IMR-90 (cell line): ENCODE data around the gene NME4.

ENCODE experiments used
- CEBPB ChIP-seq: IDR thresholded peaks from 2 replicates; pipeline ENCODE4 v1.6.1; 2012; ENCODE audit warnings: low read depth, low read length, improper control_type of control experiment
- CHD1 ChIP-seq: IDR thresholded peaks from 2 replicates; pipeline ENCODE4 v1.6.1; 2012; ENCODE audit warnings: low read depth, low read length, improper control_type of control experiment
- CTCF ChIP-seq: conservative IDR thresholded peaks from 2 replicates; pipeline ENCODE4 v1.5.1; 2012; ENCODE audit warnings: mild to moderate bottlenecking, low read depth, low read length, improper control_type of control experiment
- POLR2A ChIP-seq: IDR thresholded peaks from 2 replicates; pipeline ENCODE4 v1.6.1; 2012; ENCODE audit warnings: mild to moderate bottlenecking, low read depth, low read length
- RAD21 ChIP-seq: IDR thresholded peaks from 2 replicates; pipeline ENCODE4 v1.6.1; 2012; ENCODE audit warnings: low read length, improper control_type of control experiment
- RCOR1 ChIP-seq: IDR thresholded peaks from 2 replicates; pipeline ENCODE4 v1.6.1; 2012; ENCODE audit warnings: mild to moderate bottlenecking, low read length, improper control_type of control experiment; ENCODE audit not compliant: insufficient replicate concordance
- RFX5 ChIP-seq: IDR thresholded peaks from 2 replicates; pipeline ENCODE4 v1.8.0; 2012; ENCODE audit warnings: low read depth, mild to moderate bottlenecking, low read length, moderate library complexity
- SMC3 ChIP-seq: fragments of 150-350 bp; IDR thresholded peaks from 2 replicates; pipeline ENCODE4 v1.6.1; 2016; ENCODE audit warnings: low read depth, mild to moderate bottlenecking, antibody characterized with exemption, low read length, moderate library complexity
- USF2 ChIP-seq: fragments of 150-350 bp; IDR thresholded peaks from 2 replicates; pipeline ENCODE4 v1.6.1; 2017; ENCODE audit warnings: mild to moderate bottlenecking, antibody characterized with exemption, low read length, low read depth

GRCh38 chr16:424623-425081 lies 27.7 kb downstream of the NME4 start:
- TF ChIP-seq CHD1 (no peak), SMC3 (no peak), CTCF (no peak), CEBPB (no peak), RAD21 (no peak), USF2 (no peak), POLR2A (no peak), RFX5 (no peak), RCOR1 (no peak)
